Measurements from ENCODE around the gene TRAF4. TPM values are rescaled to one million over a fixed set of nuclear protein-coding genes. Genes with fewer than 3 reads are reported as not detected.
"Not testable (repeated sequence)": the region's sequence is repeated elsewhere in the genome, so short reads cannot be mapped to it uniquely, and the experiment has no call there.

The TRAF4 gene
- total RNA-seq, 1 donor from 2014 or later: 42.8 TPM

- DNase-seq (ENCODE audit: extremely low read depth, low read depth, low spot score): no peak
These were observed 17.0 kb upstream of the TRAF4 start for GRCh38 chr17:28726627-28727491.

GRCh38 chr17:28728364-28729200, 15.2 kb upstream of the TRAF4 start, which contains the start of gene NEK8:
Gene NEK8, plus strand, starts transcription at chr17:28728788. Its CDS starts 26 bp downstream, at chr17:28728814.
- no peak for DNase-seq (ENCODE audit: extremely low read depth, low read depth, low spot score)

GRCh38 chr17:28729950-28730330, 13.9 kb upstream of the TRAF4 start:
- no peak for DNase-seq (ENCODE audit: extremely low read depth, low read depth, low spot score)

- no peak for DNase-seq (ENCODE audit: extremely low read depth, low read depth, low spot score)
These were observed 10.5 kb upstream of the TRAF4 start for GRCh38 chr17:28733346-28733745.

GRCh38 chr17:28734712-28735241, 9.0 kb upstream of the TRAF4 start:
- DNase-seq (ENCODE audit: extremely low read depth, low read depth, low spot score): no peak

- no peak for DNase-seq (ENCODE audit: extremely low read depth, low read depth, low spot score)
These were observed 8.5 kb upstream of the TRAF4 start for GRCh38 chr17:28735242-28735722.

- not testable (repeated sequence) for DNase-seq (ENCODE audit: extremely low read depth, low read depth, low spot score)
These were observed 7.7 kb upstream of the TRAF4 start for GRCh38 chr17:28735913-28736769.

- no peak for DNase-seq (ENCODE audit: extremely low read depth, low read depth, low spot score)
These were observed 6.5 kb upstream of the TRAF4 start for GRCh38 chr17:28737316-28737715.

- no peak for DNase-seq (ENCODE audit: extremely low read depth, low read depth, low spot score)
These were observed 5.8 kb upstream of the TRAF4 start for GRCh38 chr17:28737770-28738679.

GRCh38 chr17:28738680-28739384, 5.0 kb upstream of the TRAF4 start:
- DNase-seq (ENCODE audit: extremely low read depth, low read depth, low spot score): no peak

GRCh38 chr17:28740406-28741357, 3.1 kb upstream of the TRAF4 start:
- DNase-seq (ENCODE audit: extremely low read depth, low read depth, low spot score): no peak

- DNase-seq (ENCODE audit: extremely low read depth, low read depth, low spot score): no peak
These were observed 2.2 kb upstream of the TRAF4 start for GRCh38 chr17:28741358-28742349.

GRCh38 chr17:28744104-28744971, 527 bp downstream of the TRAF4 start:
- DNase-seq (ENCODE audit: extremely low read depth, low read depth, low spot score): no peak

- DNase-seq (ENCODE audit: extremely low read depth, low read depth, low spot score): no peak
These were observed 1.4 kb downstream of the TRAF4 start for GRCh38 chr17:28744972-28745785.

Data from glomerular endothelial cell (primary cell).